Lower leg skin (tissue), 3 donors: ENCODE results near the gene P2RX4.

ENCODE experiments used
- POLR2A ChIP-seq, 2 donors: fragments of 450-650 bp; IDR thresholded peaks; one replicate each; pipeline ENCODE4 v1.6.1; 2016 to 2017; ENCODE audit warnings: antibody characterized with exemption in 2 of 2, mild to moderate bottlenecking in 1 of 2, moderate library complexity in 1 of 2
- TF ChIP-seq, protein P1 (sequence below), 3 donors: fragments of 450-650 bp; IDR thresholded peaks; one replicate each; pipeline ENCODE4 v1.5.1; 2016; ENCODE audit warnings: antibody characterized with exemption in 3 of 3, mild to moderate bottlenecking in 3 of 3, moderate library complexity in 2 of 3

DNA sequence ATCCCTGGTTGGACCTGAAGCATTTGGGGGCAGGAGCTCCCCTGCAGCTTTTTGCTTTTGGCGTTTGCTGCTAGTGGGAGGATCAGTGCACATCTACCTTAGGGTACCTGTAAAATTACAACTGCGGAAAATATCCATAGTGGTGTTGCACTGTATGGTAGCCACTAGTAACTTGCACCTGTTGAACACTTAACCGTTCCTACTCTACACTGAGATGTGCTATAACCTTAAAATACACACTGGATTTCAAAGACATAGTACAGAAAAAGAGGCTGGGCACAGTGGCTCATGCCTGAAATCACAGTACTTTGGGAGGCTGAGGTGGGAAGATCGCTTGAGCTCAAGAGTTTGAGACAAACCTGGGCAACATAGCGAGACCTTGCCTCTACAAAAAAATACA is 2.9 kb downstream of the P2RX4 start:
- TF ChIP-seq, protein P1, sequence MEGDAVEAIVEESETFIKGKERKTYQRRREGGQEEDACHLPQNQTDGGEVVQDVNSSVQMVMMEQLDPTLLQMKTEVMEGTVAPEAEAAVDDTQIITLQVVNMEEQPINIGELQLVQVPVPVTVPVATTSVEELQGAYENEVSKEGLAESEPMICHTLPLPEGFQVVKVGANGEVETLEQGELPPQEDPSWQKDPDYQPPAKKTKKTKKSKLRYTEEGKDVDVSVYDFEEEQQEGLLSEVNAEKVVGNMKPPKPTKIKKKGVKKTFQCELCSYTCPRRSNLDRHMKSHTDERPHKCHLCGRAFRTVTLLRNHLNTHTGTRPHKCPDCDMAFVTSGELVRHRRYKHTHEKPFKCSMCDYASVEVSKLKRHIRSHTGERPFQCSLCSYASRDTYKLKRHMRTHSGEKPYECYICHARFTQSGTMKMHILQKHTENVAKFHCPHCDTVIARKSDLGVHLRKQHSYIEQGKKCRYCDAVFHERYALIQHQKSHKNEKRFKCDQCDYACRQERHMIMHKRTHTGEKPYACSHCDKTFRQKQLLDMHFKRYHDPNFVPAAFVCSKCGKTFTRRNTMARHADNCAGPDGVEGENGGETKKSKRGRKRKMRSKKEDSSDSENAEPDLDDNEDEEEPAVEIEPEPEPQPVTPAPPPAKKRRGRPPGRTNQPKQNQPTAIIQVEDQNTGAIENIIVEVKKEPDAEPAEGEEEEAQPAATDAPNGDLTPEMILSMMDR (IDR thresholded peaks at IDR 0.05), result no peak
- TF ChIP-seq POLR2A (IDR thresholded peaks at IDR 0.05), result no peak
